ENCODE results near the gene RCAN2. TPM values are rescaled to one million over a fixed set of nuclear protein-coding genes. Genes with fewer than 3 reads are reported as not detected.

Gene RCAN2
- total RNA-seq, 4 donors from 2014 or later = 4.7 to 23.1 (median 6.6) TPM

DNA sequence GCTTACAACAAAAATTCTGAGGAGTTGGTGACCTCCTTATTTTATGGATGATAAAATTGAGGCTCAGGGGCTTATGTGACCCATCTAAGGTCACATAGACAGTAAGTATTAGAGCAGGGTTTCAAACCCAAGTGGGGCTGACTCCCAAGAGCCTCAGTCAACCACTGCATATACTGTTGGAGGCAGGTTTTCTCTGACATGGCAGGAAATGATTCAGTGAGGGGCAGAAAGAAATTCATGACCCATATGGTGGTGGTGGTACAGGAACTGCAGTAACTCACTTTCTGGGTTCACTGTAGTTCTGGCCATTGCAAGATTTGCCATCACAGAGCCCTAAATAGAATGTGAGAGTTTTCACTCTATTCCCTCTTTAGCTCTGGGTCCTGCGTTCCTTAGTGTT lies 188.4 kb downstream of the RCAN2 start:
- no peak for DNase-seq
- TF ChIP-seq POLR2A (IDR thresholded peaks at IDR 0.05) = no peak
- TF ChIP-seq, protein P1, sequence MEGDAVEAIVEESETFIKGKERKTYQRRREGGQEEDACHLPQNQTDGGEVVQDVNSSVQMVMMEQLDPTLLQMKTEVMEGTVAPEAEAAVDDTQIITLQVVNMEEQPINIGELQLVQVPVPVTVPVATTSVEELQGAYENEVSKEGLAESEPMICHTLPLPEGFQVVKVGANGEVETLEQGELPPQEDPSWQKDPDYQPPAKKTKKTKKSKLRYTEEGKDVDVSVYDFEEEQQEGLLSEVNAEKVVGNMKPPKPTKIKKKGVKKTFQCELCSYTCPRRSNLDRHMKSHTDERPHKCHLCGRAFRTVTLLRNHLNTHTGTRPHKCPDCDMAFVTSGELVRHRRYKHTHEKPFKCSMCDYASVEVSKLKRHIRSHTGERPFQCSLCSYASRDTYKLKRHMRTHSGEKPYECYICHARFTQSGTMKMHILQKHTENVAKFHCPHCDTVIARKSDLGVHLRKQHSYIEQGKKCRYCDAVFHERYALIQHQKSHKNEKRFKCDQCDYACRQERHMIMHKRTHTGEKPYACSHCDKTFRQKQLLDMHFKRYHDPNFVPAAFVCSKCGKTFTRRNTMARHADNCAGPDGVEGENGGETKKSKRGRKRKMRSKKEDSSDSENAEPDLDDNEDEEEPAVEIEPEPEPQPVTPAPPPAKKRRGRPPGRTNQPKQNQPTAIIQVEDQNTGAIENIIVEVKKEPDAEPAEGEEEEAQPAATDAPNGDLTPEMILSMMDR (IDR thresholded peaks at IDR 0.05) = no peak
- H3K4me1 ChIP-seq = no peaks in the 10 kb centered on the region
- no peak overlapping the region for H3K4me3 ChIP-seq
- H3K27ac ChIP-seq = no peak overlapping the region
- no peaks in the 10 kb centered on the region for H3K36me3 ChIP-seq
- H3K27me3 ChIP-seq = no peaks in the 10 kb centered on the region
- no peaks in the 10 kb centered on the region for H3K9me3 ChIP-seq

DNA sequence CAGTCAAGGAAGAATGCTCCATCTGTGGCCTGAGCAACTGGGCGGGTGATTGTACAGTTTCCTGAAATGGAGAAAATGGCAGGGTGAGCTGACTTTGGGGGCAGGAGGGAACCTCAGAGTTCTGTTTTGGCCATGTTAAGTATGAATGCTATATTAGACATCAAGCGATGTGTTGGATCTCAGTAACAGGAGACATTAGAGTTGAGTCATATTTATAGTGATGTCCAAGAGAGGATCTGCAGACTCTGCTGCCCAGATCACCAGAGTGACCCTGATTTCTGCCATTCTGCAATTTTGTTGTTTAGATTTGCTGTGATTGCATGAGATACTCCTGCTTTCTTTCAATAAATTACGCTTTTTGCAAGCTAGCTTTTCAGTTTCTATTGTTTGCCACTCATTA lies 189.1 kb downstream of the RCAN2 start:
- TF ChIP-seq, protein P1 (IDR thresholded peaks at IDR 0.05) = no peak
- TF ChIP-seq POLR2A (IDR thresholded peaks at IDR 0.05) = no peak
- H3K4me1 ChIP-seq = no peaks in the 10 kb centered on the region
- no peak overlapping the region for H3K27ac ChIP-seq
- no peaks in the 10 kb centered on the region for H3K9me3 ChIP-seq
- H3K27me3 ChIP-seq = no peaks in the 10 kb centered on the region
- H3K4me3 ChIP-seq = no peak overlapping the region
- H3K36me3 ChIP-seq = no peaks in the 10 kb centered on the region
- DNase-seq = no peak

DNA sequence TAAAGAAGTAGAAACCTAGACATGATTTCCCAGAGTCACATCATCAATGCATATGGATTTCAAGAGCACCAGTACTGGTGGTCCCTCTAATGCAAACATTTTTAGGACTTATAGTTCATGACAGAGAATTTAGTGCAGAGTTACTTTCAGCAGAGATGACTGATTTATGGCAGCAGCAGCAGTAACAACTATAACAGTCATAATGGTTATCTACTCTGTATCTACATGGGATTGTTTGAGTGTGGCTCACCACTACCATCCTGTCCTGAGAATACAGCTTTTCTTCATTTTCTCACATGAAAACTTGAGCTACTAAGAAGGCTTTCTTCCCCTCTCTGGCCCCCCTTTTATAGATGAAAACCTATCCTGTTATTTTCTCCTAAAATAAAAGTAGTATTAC lies 192.0 kb downstream of the RCAN2 start:
- Histone ChIP-seq H3K27ac (no peak overlapping the region), H3K4me3 (no peak overlapping the region), H3K9me3 (no peaks in the 10 kb centered on the region), H3K27me3 (no peaks in the 10 kb centered on the region), H3K4me1 (no peaks in the 10 kb centered on the region), H3K36me3 (no peaks in the 10 kb centered on the region)
- no peak for TF ChIP-seq POLR2A (IDR thresholded peaks at IDR 0.05)
- TF ChIP-seq, protein P1 (IDR thresholded peaks at IDR 0.05) = no peak
- no peak for DNase-seq

DNA sequence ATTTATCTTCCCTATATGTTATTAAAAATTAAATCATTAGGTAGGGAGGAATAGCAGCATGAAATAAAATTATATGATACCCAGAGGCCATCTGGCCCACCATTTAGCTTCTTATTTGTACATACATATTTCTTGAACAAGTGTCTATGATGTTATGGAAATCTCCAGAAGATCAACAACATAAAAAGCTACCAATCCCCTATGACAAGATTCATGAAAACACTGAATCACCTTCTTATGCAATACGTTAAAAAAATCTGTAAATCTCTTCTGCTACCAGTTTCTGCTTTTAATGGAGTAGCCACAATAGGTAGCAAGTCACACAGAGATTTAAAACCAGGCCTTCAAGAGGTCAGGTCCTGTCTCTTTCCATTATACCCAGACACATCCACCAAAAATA lies 194.7 kb downstream of the RCAN2 start:
- TF ChIP-seq POLR2A (IDR thresholded peaks at IDR 0.05) = no peak
- TF ChIP-seq, protein P1 (IDR thresholded peaks at IDR 0.05) = no peak
- Histone ChIP-seq H3K4me3 (no peak overlapping the region), H3K36me3 (no peaks in the 10 kb centered on the region), H3K27me3 (no peaks in the 10 kb centered on the region), H3K27ac (no peak overlapping the region), H3K4me1 (no peaks in the 10 kb centered on the region), H3K9me3 (no peaks in the 10 kb centered on the region)
- no peak for DNase-seq

DNA sequence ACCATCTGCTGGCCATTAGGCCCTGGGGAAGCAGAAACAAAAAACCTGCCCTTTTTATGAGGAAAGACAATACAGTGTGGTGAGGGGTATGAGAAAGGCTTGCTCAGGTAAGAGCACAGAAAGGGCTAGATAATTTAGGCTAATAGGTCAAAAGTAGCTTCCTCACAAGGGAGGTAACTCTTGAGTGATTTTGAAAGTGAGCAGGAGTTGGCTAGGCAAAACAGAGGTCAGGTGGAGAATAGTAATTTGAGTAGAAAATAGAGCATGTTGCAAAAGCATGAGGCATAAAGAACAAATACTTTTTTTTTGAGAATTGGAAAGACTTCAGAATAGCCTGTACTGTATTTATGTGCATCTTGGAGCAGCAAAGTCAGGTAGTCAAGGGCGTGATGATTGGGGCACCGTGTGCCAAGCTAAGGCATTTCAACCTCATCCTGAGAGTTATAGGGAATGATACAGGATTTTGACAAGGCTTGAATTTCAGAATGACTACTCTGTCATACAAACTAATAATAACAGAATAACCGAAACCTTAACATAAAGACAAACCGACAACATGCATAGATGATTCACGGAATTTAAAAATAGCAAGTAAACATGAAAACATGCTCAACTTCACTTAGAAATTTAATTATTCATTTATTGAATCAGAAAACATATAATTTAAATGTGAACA lies 197.5 kb downstream of the RCAN2 start:
- H3K27ac ChIP-seq = no peak overlapping the region
- H3K4me3 ChIP-seq = no peak overlapping the region
- no peaks in the 10 kb centered on the region for H3K4me1 ChIP-seq
- H3K27me3 ChIP-seq = no peaks in the 10 kb centered on the region
- H3K36me3 ChIP-seq = no peaks in the 10 kb centered on the region
- DNase-seq = no peak
- no peaks in the 10 kb centered on the region for H3K9me3 ChIP-seq
- no peak for TF ChIP-seq POLR2A (IDR thresholded peaks at IDR 0.05)
- TF ChIP-seq, protein P1 (IDR thresholded peaks at IDR 0.05) = no peak

DNA sequence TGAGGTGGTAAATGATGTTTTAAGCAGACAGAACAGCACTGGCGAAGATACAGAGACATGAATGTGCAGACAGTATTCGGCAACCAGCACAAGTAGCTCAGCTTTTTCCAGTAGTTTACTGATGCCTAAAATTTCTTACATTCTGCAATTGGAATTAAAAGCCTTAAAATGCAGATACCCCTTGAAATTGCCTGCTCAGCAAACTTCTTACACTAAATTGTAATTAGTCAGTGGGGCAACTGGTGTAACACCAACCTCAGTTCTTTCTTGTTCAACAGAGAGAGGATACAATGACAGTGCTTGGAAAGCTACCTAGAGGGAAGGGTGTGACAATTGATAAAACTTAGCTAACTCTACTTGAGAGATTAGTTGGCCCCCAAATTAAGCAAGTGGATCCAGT lies 199.4 kb downstream of the RCAN2 start:
- H3K4me3 ChIP-seq = no peak overlapping the region

More for the DNA sequence above, 199.4 kb downstream of the RCAN2 start:
- TF ChIP-seq, protein P1 (IDR thresholded peaks at IDR 0.05) = no peak
- TF ChIP-seq POLR2A (IDR thresholded peaks at IDR 0.05) = no peak
- Histone ChIP-seq H3K9me3 (no peaks in the 10 kb centered on the region), H3K27ac (no peak overlapping the region), H3K36me3 (no peaks in the 10 kb centered on the region), H3K4me1 (no peaks in the 10 kb centered on the region), H3K27me3 (no peaks in the 10 kb centered on the region)
- no peak for DNase-seq
